ENCODE results near the gene YY1.

- no peak for TF ChIP-seq CTCF (IDR thresholded peaks at IDR 0.05 in 8 of 11, conservative IDR thresholded peaks at IDR 0.05 in 3 of 11)
- TF ChIP-seq POLR2A (IDR thresholded peaks at IDR 0.05) = no peak
Observed at GRCh38 chr14:100321473-100322137, 82.7 kb downstream of the YY1 start.
